ENCODE measurements around the gene ABCA2.

GRCh38 chr9:136969150-136969549 lies 58.9 kb downstream of the ABCA2 start:
- TF ChIP-seq CTCF (IDR thresholded peaks at IDR 0.05) = no peak
- no peak for TF ChIP-seq POLR2AphosphoS5 (IDR thresholded peaks at IDR 0.05)
- no peak for TF ChIP-seq POLR2A (IDR thresholded peaks at IDR 0.05)
- no peak for TF ChIP-seq EP300 (IDR thresholded peaks at IDR 0.05)
